HepG2 (cell line): ENCODE results near the gene HIVEP2. TPM values are rescaled to one million over a fixed set of nuclear protein-coding genes. Genes with fewer than 3 reads are reported as not detected.

Experiments
- ATAC-seq: fragments of 200-7000 bp; cut with Tn5 transposase; 3 replicates; pipeline ENCODE4 v1.9.1; 2020; ENCODE audit warnings: mild to moderate bottlenecking, moderate library complexity
- BruUV-seq: library from RNA; stranded (reverse); fragments of 400-500 nt; replicated peaks from 2 replicates; lab custom pipeline; 2021; lab: Mats Ljungman, UMichigan
- CTCF ChIA-PET: fragments of 300-600 bp; formaldehyde crosslinking; extraction: SDS; loops from one replicate; lab custom pipeline; 2021; ENCODE audit warnings: low total read pairs, inconsistent platforms, low intra/inter-chr PET ratio; lab: Yijun Ruan, JAX
- POLR2A ChIA-PET: fragments of 350-600 bp; sonication (Branson Sonifier 250); formaldehyde crosslinking; loops from one replicate; lab custom pipeline; 2020; ENCODE audit warnings: antibody characterized with exemption, inconsistent platforms; lab: Yijun Ruan, JAX
- DNase-seq: peaks from one replicate; pipeline ENCODE4 v3.0.0-alpha.2; 2015; ENCODE audit warnings: low spot score
- FAIRE-seq: peaks from 3 replicates; lab custom pipeline; 2011; peaks lifted over from hg19 to GRCh38; lab: Jason Lieb, UNC
- H2AFZ ChIP-seq: one replicate; pipeline ENCODE4 v1.6.1; 2011; ENCODE audit warnings: low read length, inconsistent platforms
- H3K27ac ChIP-seq: fragments of 300-600 bp; 3 replicates; pipeline ENCODE4 v1.8.0; 2011; ENCODE audit warnings: mixed run types, mild to moderate bottlenecking, mixed read lengths, low read length, inconsistent platforms; ENCODE audit not compliant: insufficient read depth; ENCODE audit errors: extremely low read length
- H3K27me3 ChIP-seq, 2 experiments: fragments of 200-600 bp in 1 of 2; 2 replicates in 1 of 2; 3 replicates in 1 of 2; pipeline versions ENCODE4 v1.6.0 to v1.8.0; 2011; ENCODE audit warnings: low read length in 2 of 2, mild to moderate bottlenecking in 2 of 2, moderate library complexity in 2 of 2, inconsistent platforms in 1 of 2; ENCODE audit not compliant: insufficient read depth in 2 of 2, control insufficient read depth in 1 of 2
- H3K36me3 ChIP-seq, 2 experiments: fragments of 200-600 bp in 1 of 2; replicated peaks in 1 of 2; 2 replicates in 1 of 2; 3 replicates in 1 of 2; pipeline versions ENCODE4 v1.5.1 to v1.8.0; 2011; ENCODE audit warnings: low read length in 2 of 2, inconsistent platforms in 1 of 2; ENCODE audit not compliant: insufficient read depth in 2 of 2, control insufficient read depth in 1 of 2
- H3K4me1 ChIP-seq: 2 replicates; pipeline ENCODE4 v1.5.1; 2012; ENCODE audit warnings: low read length, inconsistent platforms; ENCODE audit not compliant: insufficient read depth
- H3K4me2 ChIP-seq: 2 replicates; pipeline ENCODE4 v1.6.0; 2011; ENCODE audit warnings: low read depth, low read length, inconsistent platforms
- H3K4me3 ChIP-seq, 3 experiments: fragments of 200-600 bp in 1 of 3; sonication (generic), shearing (Covaris generic) in 1 of 3; replicated peaks in 1 of 3; 2 replicates each; pipeline ENCODE4 v1.5.1; 2011 to 2016; ENCODE audit warnings: low read length in 3 of 3, inconsistent platforms in 2 of 3, low read depth in 2 of 3, mild to moderate bottlenecking in 2 of 3, control low read depth in 1 of 3, mixed read lengths in 1 of 3; ENCODE audit not compliant: insufficient read depth in 1 of 3
- H3K79me2 ChIP-seq: one replicate; pipeline ENCODE4 v1.6.1; 2011; ENCODE audit warnings: low read length, inconsistent platforms; ENCODE audit not compliant: insufficient read depth
- H3K9ac ChIP-seq: 2 replicates; pipeline ENCODE4 v1.6.0; 2011; ENCODE audit warnings: mild to moderate bottlenecking, low read depth, low read length, inconsistent platforms; ENCODE audit not compliant: insufficient read depth
- H3K9me3 ChIP-seq: 2 replicates; pipeline ENCODE4 v1.5.1; 2012; ENCODE audit warnings: mild to moderate bottlenecking, low read length
- H4K20me1 ChIP-seq: 2 replicates; pipeline ENCODE4 v1.6.0; 2011; ENCODE audit warnings: inconsistent platforms, mild to moderate bottlenecking, low read length, moderate library complexity; ENCODE audit not compliant: insufficient read depth
- DRAP1 ChIP-seq: IDR thresholded peaks from 2 replicates; pipeline ENCODE4 v1.6.1; 2016; ENCODE audit warnings: missing genetic modification reagents, missing compliant biosample characterization
- ERF ChIP-seq: IDR thresholded peaks from 2 replicates; pipeline ENCODE4 v1.6.1; 2018; ENCODE audit warnings: missing biosample characterization, missing genetic modification reagents
- NFATC3 ChIP-seq: sonication (generic); formaldehyde crosslinking; IDR thresholded peaks from 2 replicates; pipeline ENCODE4 v1.5.1; 2020; ENCODE audit warnings: mild to moderate bottlenecking, missing genetic modification reagents
- POLR2AphosphoS5 ChIP-seq: IDR thresholded peaks from 2 replicates; pipeline ENCODE4 v1.6.1; 2012; ENCODE audit warnings: low read depth, low read length
- PRPF4 ChIP-seq: fragments of 200-400 bp; formaldehyde crosslinking; IDR thresholded peaks from 2 replicates; pipeline ENCODE4 v1.6.1; 2016; ENCODE audit warnings: low read length, low read depth; ENCODE audit not compliant: poor library complexity, severe bottlenecking
- SIN3B ChIP-seq: fragments of 150-350 bp; IDR thresholded peaks from 2 replicates; pipeline ENCODE4 v1.6.1; 2014; ENCODE audit warnings: low read length
- ZFP41 ChIP-seq: sonication (generic); formaldehyde crosslinking; IDR thresholded peaks from 2 replicates; pipeline ENCODE4 v1.4.0; 2020; ENCODE audit warnings: mild to moderate bottlenecking, missing genetic modification reagents, borderline replicate concordance
- ZNF124 ChIP-seq: sonication (generic); formaldehyde crosslinking; IDR thresholded peaks from 2 replicates; pipeline ENCODE4 v1.4.0; 2020; ENCODE audit warnings: missing genetic modification reagents
- ZNF44 ChIP-seq: sonication (generic); formaldehyde crosslinking; IDR thresholded peaks from 2 replicates; pipeline ENCODE4 v1.5.1; 2020; ENCODE audit warnings: mild to moderate bottlenecking, missing genetic modification reagents
- ZNF790 ChIP-seq: sonication (generic); formaldehyde crosslinking; IDR thresholded peaks from 2 replicates; pipeline ENCODE4 v1.8.0; 2022; ENCODE audit warnings: missing genetic modification reagents, mild to moderate bottlenecking, borderline replicate concordance
- WGBS: methylation state at CpG from one replicate; pipeline ENCODE4 v1.1.6; 2017; ENCODE audit warnings: low lambda C conversion rate; 5-methylcytosine and 5-hydroxymethylcytosine counted together
- in situ Hi-C: cut with HindIII; loops from 2 replicates; pipeline ENCODE4 v1.10.0; 2017; ENCODE audit warnings: low pct_unique_long_range_greater_than_20kb; ENCODE audit not compliant: extremely low pct_ligation_motif_present
- intact Hi-C: fragments of 100-400 bp; cut with micrococcal nuclease; formaldehyde crosslinking; loops from one replicate; pipeline ENCODE4 v1.10.0; 2022; ENCODE audit not compliant: unreplicated experiment
- polyA plus RNA-seq, 8 experiments: library from polyadenylated mRNA; depleted of rRNA in 3 of 8; stranded (reverse) in 7 of 8; unstranded in 1 of 8; fragments of >200 nt; fragmentation: Illumina TruSeq in 4 of 8; extraction: Trizol in 4 of 8; gene quantifications; 2 replicates each; pipeline versions ENCODE4 v1.2.1 to v1.2.3, GENCODE V29; 2011 to 2016; ENCODE audit warnings: low read depth in 4 of 8, missing spikeins in 1 of 8, mixed read lengths in 1 of 8; ENCODE audit not compliant: insufficient read depth in 1 of 8
- total RNA-seq, 5 experiments: library from RNA; depleted of rRNA; stranded (reverse); fragments of >200 nt; fragmentation: Illumina TruSeq; extraction: Trizol; gene quantifications; 2 replicates each; pipeline ENCODE4 v1.2.3, GENCODE V29; 2016; ENCODE audit warnings: low read depth in 1 of 5
- TF ChIP-seq, protein P1 (sequence below): sonication (generic); formaldehyde crosslinking; IDR thresholded peaks from 2 replicates; pipeline ENCODE4 v1.5.0; 2020; ENCODE audit warnings: mild to moderate bottlenecking, missing genetic modification reagents
- TF ChIP-seq, protein P2 (sequence below): sonication (generic); formaldehyde crosslinking; IDR thresholded peaks from 2 replicates; pipeline ENCODE4 v1.5.0; 2020; ENCODE audit warnings: mild to moderate bottlenecking, missing genetic modification reagents, moderate library complexity
- TF ChIP-seq, protein P3 (sequence below): sonication (generic); formaldehyde crosslinking; IDR thresholded peaks from 2 replicates; pipeline ENCODE4 v1.9.0; 2021; ENCODE audit warnings: missing genetic modification reagents, borderline replicate concordance
- TF ChIP-seq, protein P4 (sequence below): sonication (generic); formaldehyde crosslinking; IDR thresholded peaks from 2 replicates; pipeline ENCODE4 v1.4.0; 2020; ENCODE audit warnings: missing genetic modification reagents

HIVEP2 gene
- total and polyA plus RNA-seq, 2 of the 13 experiments (the other 11 are each of a cell fraction or from before 2014, with no cell fraction given): 3.4 to 12.9 TPM

GRCh38 chr6:142757852-142758628 is 186.9 kb downstream of the HIVEP2 start:
- intact Hi-C loops: no loop called here
- no peaks in the 10 kb centered on the region for H3K27me3 ChIP-seq
- H3K4me3 ChIP-seq: no peak overlapping the region
- ATAC-seq (no peak), FAIRE-seq (no peak), DNase-seq (no peak)
- WGBS: 94% methylated on average over 4 of the region's 4 CpGs
- POLR2A ChIA-PET: no interaction called here
- no peaks in the 10 kb centered on the region for H3K4me1 ChIP-seq
- CTCF ChIA-PET: no interaction called here
- H3K9me3 ChIP-seq: no peaks in the 10 kb centered on the region
- TF ChIP-seq ZNF790 (CRISPR knock-in tag): no peak
- TF ChIP-seq ZNF44 (CRISPR knock-in tag): no peak
- no peak for TF ChIP-seq SIN3B
- TF ChIP-seq POLR2AphosphoS5: no peak
- no peak for TF ChIP-seq ZNF124 (CRISPR knock-in tag)
- TF ChIP-seq PRPF4: no peak
- TF ChIP-seq, protein P1, sequence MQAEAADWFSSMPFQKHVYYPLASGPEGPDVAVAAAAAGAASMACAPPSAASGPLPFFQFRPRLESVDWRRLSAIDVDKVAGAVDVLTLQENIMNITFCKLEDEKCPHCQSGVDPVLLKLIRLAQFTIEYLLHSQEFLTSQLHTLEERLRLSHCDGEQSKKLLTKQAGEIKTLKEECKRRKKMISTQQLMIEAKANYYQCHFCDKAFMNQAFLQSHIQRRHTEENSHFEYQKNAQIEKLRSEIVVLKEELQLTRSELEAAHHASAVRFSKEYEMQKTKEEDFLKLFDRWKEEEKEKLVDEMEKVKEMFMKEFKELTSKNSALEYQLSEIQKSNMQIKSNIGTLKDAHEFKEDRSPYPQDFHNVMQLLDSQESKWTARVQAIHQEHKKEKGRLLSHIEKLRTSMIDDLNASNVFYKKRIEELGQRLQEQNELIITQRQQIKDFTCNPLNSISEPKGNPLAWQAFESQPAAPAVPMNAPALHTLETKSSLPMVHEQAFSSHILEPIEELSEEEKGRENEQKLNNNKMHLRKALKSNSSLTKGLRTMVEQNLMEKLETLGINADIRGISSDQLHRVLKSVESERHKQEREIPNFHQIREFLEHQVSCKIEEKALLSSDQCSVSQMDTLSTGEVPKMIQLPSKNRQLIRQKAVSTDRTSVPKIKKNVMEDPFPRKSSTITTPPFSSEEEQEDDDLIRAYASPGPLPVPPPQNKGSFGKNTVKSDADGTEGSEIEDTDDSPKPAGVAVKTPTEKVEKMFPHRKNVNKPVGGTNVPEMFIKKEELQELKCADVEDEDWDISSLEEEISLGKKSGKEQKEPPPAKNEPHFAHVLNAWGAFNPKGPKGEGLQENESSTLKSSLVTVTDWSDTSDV (CRISPR knock-in tag): no peak
- TF ChIP-seq, protein P2, sequence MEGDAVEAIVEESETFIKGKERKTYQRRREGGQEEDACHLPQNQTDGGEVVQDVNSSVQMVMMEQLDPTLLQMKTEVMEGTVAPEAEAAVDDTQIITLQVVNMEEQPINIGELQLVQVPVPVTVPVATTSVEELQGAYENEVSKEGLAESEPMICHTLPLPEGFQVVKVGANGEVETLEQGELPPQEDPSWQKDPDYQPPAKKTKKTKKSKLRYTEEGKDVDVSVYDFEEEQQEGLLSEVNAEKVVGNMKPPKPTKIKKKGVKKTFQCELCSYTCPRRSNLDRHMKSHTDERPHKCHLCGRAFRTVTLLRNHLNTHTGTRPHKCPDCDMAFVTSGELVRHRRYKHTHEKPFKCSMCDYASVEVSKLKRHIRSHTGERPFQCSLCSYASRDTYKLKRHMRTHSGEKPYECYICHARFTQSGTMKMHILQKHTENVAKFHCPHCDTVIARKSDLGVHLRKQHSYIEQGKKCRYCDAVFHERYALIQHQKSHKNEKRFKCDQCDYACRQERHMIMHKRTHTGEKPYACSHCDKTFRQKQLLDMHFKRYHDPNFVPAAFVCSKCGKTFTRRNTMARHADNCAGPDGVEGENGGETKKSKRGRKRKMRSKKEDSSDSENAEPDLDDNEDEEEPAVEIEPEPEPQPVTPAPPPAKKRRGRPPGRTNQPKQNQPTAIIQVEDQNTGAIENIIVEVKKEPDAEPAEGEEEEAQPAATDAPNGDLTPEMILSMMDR (CRISPR knock-in tag): no peak
- no peak for TF ChIP-seq DRAP1
- no peak for TF ChIP-seq ZFP41 (CRISPR knock-in tag)
- no peak for TF ChIP-seq NFATC3 (CRISPR knock-in tag)
- TF ChIP-seq ERF: no peak
- TF ChIP-seq, protein P3, sequence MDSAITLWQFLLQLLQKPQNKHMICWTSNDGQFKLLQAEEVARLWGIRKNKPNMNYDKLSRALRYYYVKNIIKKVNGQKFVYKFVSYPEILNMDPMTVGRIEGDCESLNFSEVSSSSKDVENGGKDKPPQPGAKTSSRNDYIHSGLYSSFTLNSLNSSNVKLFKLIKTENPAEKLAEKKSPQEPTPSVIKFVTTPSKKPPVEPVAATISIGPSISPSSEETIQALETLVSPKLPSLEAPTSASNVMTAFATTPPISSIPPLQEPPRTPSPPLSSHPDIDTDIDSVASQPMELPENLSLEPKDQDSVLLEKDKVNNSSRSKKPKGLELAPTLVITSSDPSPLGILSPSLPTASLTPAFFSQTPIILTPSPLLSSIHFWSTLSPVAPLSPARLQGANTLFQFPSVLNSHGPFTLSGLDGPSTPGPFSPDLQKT (CRISPR knock-in tag): no peak
- TF ChIP-seq, protein P4, sequence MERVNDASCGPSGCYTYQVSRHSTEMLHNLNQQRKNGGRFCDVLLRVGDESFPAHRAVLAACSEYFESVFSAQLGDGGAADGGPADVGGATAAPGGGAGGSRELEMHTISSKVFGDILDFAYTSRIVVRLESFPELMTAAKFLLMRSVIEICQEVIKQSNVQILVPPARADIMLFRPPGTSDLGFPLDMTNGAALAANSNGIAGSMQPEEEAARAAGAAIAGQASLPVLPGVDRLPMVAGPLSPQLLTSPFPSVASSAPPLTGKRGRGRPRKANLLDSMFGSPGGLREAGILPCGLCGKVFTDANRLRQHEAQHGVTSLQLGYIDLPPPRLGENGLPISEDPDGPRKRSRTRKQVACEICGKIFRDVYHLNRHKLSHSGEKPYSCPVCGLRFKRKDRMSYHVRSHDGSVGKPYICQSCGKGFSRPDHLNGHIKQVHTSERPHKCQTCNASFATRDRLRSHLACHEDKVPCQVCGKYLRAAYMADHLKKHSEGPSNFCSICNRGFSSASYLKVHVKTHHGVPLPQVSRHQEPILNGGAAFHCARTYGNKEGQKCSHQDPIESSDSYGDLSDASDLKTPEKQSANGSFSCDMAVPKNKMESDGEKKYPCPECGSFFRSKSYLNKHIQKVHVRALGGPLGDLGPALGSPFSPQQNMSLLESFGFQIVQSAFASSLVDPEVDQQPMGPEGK: no peak
- TF ChIP-seq, all 625 proteins: peak for 0
- no peak overlapping the region for H3K9ac ChIP-seq
- H4K20me1 ChIP-seq: no peaks in the 10 kb centered on the region
- in situ Hi-C loops: no loop called here
- no peak overlapping the region for H3K4me2 ChIP-seq
- H3K79me2 ChIP-seq: no peaks in the 10 kb centered on the region
- no peak overlapping the region for H3K27ac ChIP-seq
- H2AFZ ChIP-seq: no peak overlapping the region
- no TSS peak for BruUV-seq
- H3K36me3 ChIP-seq: peaks cover 7 to 27% of the 10 kb centered on the region in 2 experiments; a peak in 4 of 5 replicates
